SU-DHL-6 (cell line): ENCODE results near the gene HHATL.

ENCODE experiments used
- EZH2phosphoT487 ChIP-seq: fragments of 200-600 bp; sonication (generic), shearing (Covaris generic); conservative IDR thresholded peaks from 2 replicates; pipeline ENCODE4 v1.6.1; 2018; ENCODE audit warnings: mild to moderate bottlenecking, antibody characterized with exemption, low read length, moderate library complexity, mixed read lengths
- TF ChIP-seq, protein P1 (sequence below): fragments of 200-600 bp; sonication (generic); IDR thresholded peaks from one replicate; pipeline ENCODE4 v1.5.1; 2017; ENCODE audit warnings: antibody characterized with exemption, mild to moderate bottlenecking, low read length, moderate library complexity; ENCODE audit not compliant: insufficient read depth, poor library complexity, severe bottlenecking

DNA sequence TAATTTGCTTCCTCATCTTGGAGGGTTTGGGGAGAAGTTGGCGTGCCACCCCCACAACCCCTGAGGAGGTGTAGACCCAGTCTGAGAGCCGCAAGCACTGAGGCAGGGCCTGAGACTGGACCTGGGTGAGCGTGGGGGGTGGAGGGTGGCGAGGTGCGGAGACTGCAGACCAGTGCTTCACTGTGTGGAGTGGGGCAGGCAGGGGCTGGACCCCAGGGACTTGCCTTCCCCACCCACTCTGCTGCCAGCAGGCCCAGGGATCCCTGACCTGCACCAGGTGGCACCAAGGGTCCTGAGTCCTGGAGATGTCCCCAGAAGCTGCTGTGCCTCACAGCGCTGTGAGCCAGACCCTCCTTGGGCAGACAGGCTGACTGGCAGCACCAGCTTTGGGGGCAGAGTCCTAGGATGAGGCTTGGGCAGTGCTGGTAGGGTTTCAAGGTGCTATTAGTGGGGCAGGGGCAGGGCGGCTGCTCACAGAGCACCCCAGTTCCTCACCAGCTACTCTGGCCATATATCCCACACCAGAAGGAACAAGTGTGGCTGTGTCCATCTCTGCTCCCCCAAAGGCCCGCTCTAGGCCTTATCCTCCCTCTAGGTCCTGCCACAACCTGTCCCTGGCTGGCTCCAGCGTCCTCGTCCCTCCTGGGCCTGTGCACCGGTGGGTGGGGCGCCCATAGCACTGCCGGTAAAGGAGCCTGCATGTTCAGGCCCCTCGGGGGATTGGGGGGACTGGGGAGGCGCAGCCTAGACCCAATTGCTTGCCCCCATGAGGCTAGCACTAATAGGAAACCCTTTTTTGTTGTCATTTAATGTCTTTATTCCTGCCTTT lies 37.3 kb downstream of the HHATL start:
- TF ChIP-seq, protein P1, sequence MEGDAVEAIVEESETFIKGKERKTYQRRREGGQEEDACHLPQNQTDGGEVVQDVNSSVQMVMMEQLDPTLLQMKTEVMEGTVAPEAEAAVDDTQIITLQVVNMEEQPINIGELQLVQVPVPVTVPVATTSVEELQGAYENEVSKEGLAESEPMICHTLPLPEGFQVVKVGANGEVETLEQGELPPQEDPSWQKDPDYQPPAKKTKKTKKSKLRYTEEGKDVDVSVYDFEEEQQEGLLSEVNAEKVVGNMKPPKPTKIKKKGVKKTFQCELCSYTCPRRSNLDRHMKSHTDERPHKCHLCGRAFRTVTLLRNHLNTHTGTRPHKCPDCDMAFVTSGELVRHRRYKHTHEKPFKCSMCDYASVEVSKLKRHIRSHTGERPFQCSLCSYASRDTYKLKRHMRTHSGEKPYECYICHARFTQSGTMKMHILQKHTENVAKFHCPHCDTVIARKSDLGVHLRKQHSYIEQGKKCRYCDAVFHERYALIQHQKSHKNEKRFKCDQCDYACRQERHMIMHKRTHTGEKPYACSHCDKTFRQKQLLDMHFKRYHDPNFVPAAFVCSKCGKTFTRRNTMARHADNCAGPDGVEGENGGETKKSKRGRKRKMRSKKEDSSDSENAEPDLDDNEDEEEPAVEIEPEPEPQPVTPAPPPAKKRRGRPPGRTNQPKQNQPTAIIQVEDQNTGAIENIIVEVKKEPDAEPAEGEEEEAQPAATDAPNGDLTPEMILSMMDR = no peak
- TF ChIP-seq EZH2phosphoT487 = no peak
